ENCODE results near the gene KCNC2.

GRCh38 chr12:75236206-75236605 is 26.6 kb upstream of the KCNC2 start:
- TF ChIP-seq CTCF (IDR thresholded peaks at IDR 0.05) (no peak), POLR2A (IDR thresholded peaks at IDR 0.05) (no peak)

All from heart left ventricle (tissue), 13 donors.